T-helper 2 cell treated with Interferon-gamma antibody and Interleukin-4, amounts not matched to agents 5 μg/mL and 100 μg/mL, for 36 hours (primary cell): Measurements from ENCODE around the gene HECW1.
"Not testable (repeated sequence)": the region's sequence is repeated elsewhere in the genome, so short reads cannot be mapped to it uniquely, and the experiment has no call there.

Experiments used
- DNase-seq: peaks from one replicate; pipeline ENCODE4 v3.0.0; 2021; ENCODE audit warnings: low spot score
- H3K27ac Mint-ChIP-seq: one replicate; pipeline ENCODE4 v1.8.0; 2021; ENCODE audit warnings: mild to moderate bottlenecking, mixed read lengths
- H3K27me3 Mint-ChIP-seq: one replicate; pipeline ENCODE4 v1.8.0; 2021; ENCODE audit warnings: low read depth, mixed read lengths
- H3K36me3 Mint-ChIP-seq: one replicate; pipeline ENCODE4 v1.8.0; 2021; ENCODE audit warnings: low read depth, mixed read lengths
- H3K4me1 Mint-ChIP-seq: one replicate; pipeline ENCODE4 v1.8.0; 2021; ENCODE audit warnings: low read depth, mixed read lengths
- H3K4me3 Mint-ChIP-seq: one replicate; pipeline ENCODE4 v1.8.0; 2022; ENCODE audit warnings: mild to moderate bottlenecking, moderate library complexity, mixed read lengths
- H3K9me3 Mint-ChIP-seq: one replicate; pipeline ENCODE4 v1.8.0; 2021; ENCODE audit warnings: mixed read lengths

Gene HECW1

GRCh38 chr7:43482679-43483252, 370.3 kb downstream of the HECW1 start:
- no peaks in the 10 kb centered on the region for H3K9me3 Mint-ChIP-seq
- no peak overlapping the region for H3K4me3 Mint-ChIP-seq
- H3K27ac Mint-ChIP-seq = no peak overlapping the region
- no peaks in the 10 kb centered on the region for H3K36me3 Mint-ChIP-seq
- H3K4me1 Mint-ChIP-seq = no peaks in the 10 kb centered on the region
- no peak for DNase-seq
- H3K27me3 Mint-ChIP-seq = peaks cover 10% of the 10 kb centered on the region

- H3K9me3 Mint-ChIP-seq = no peaks in the 10 kb centered on the region
- H3K36me3 Mint-ChIP-seq = no peaks in the 10 kb centered on the region
- no peak overlapping the region for H3K4me3 Mint-ChIP-seq
- H3K27me3 Mint-ChIP-seq = peaks cover 8% of the 10 kb centered on the region
- H3K27ac Mint-ChIP-seq = no peak overlapping the region
- peaks cover 5% of the 10 kb centered on the region for H3K4me1 Mint-ChIP-seq
- DNase-seq = no peak
Observed at GRCh38 chr7:43484678-43485395, 372.4 kb downstream of the HECW1 start.

GRCh38 chr7:43485580-43485979, 373.1 kb downstream of the HECW1 start:
- no peak overlapping the region for H3K4me3 Mint-ChIP-seq
- no peaks in the 10 kb centered on the region for H3K9me3 Mint-ChIP-seq
- H3K36me3 Mint-ChIP-seq = no peaks in the 10 kb centered on the region
- H3K27me3 Mint-ChIP-seq = peaks cover 9% of the 10 kb centered on the region
- H3K4me1 Mint-ChIP-seq = peaks cover 5% of the 10 kb centered on the region
- H3K27ac Mint-ChIP-seq = no peak overlapping the region
- DNase-seq = no peak

GRCh38 chr7:43486008-43486407, 373.6 kb downstream of the HECW1 start:
- DNase-seq, H3K4me1 Mint-ChIP-seq, H3K27ac Mint-ChIP-seq, H3K9me3 Mint-ChIP-seq, H3K4me3 Mint-ChIP-seq, H3K27me3 Mint-ChIP-seq, H3K36me3 Mint-ChIP-seq: not testable (repeated sequence)

GRCh38 chr7:43486634-43487033, 374.2 kb downstream of the HECW1 start:
- no peak for DNase-seq
- Mint-ChIP-seq H3K36me3 (no peaks in the 10 kb centered on the region), H3K4me3 (no peak overlapping the region), H3K27ac (no peak overlapping the region), H3K9me3 (no peaks in the 10 kb centered on the region), H3K27me3 (peaks cover 9% of the 10 kb centered on the region), H3K4me1 (peaks cover 5% of the 10 kb centered on the region)

GRCh38 chr7:43487731-43488073, 375.3 kb downstream of the HECW1 start:
- Mint-ChIP-seq H3K9me3 (no peaks in the 10 kb centered on the region), H3K4me1 (peaks cover 5% of the 10 kb centered on the region), H3K4me3 (no peak overlapping the region), H3K36me3 (no peaks in the 10 kb centered on the region), H3K27me3 (peaks cover 7% of the 10 kb centered on the region), H3K27ac (no peak overlapping the region)
- no peak for DNase-seq

GRCh38 chr7:43489257-43489656, 376.8 kb downstream of the HECW1 start:
- Mint-ChIP-seq H3K36me3 (no peaks in the 10 kb centered on the region), H3K27me3 (peaks cover 16% of the 10 kb centered on the region), H3K4me1 (peaks cover 5% of the 10 kb centered on the region), H3K27ac (no peak overlapping the region), H3K4me3 (no peak overlapping the region), H3K9me3 (no peaks in the 10 kb centered on the region)
- DNase-seq = no peak

GRCh38 chr7:43490016-43490415, 377.6 kb downstream of the HECW1 start:
- peaks cover 5% of the 10 kb centered on the region for H3K4me1 Mint-ChIP-seq
- H3K9me3 Mint-ChIP-seq = no peaks in the 10 kb centered on the region
- peaks cover 15% of the 10 kb centered on the region for H3K27me3 Mint-ChIP-seq
- no peak overlapping the region for H3K4me3 Mint-ChIP-seq
- DNase-seq = no peak
- no peaks in the 10 kb centered on the region for H3K36me3 Mint-ChIP-seq
- H3K27ac Mint-ChIP-seq = no peak overlapping the region

GRCh38 chr7:43491123-43491522, 378.7 kb downstream of the HECW1 start:
- H3K27ac Mint-ChIP-seq = no peak overlapping the region
- no peaks in the 10 kb centered on the region for H3K36me3 Mint-ChIP-seq
- no peak overlapping the region for H3K4me3 Mint-ChIP-seq

GRCh38 chr7:43491984-43492383, 379.5 kb downstream of the HECW1 start:
- DNase-seq = no peak
- H3K27ac Mint-ChIP-seq = no peak overlapping the region
- H3K4me3 Mint-ChIP-seq = no peak overlapping the region

More at GRCh38 chr7:43491123-43491522, 378.7 kb downstream of the HECW1 start:
- no peaks in the 10 kb centered on the region for H3K9me3 Mint-ChIP-seq
- H3K27me3 Mint-ChIP-seq = peaks cover 20% of the 10 kb centered on the region
- H3K4me1 Mint-ChIP-seq = peaks cover 5% of the 10 kb centered on the region
- DNase-seq = no peak

GRCh38 chr7:43492896-43493295, 380.4 kb downstream of the HECW1 start:
- H3K9me3 Mint-ChIP-seq = no peaks in the 10 kb centered on the region
- DNase-seq = no peak
- H3K36me3 Mint-ChIP-seq = no peaks in the 10 kb centered on the region
- H3K4me3 Mint-ChIP-seq = no peak overlapping the region
- peaks cover 28% of the 10 kb centered on the region for H3K27me3 Mint-ChIP-seq
- no peak overlapping the region for H3K27ac Mint-ChIP-seq
- H3K4me1 Mint-ChIP-seq = peaks cover 5% of the 10 kb centered on the region

More at GRCh38 chr7:43491984-43492383, 379.5 kb downstream of the HECW1 start:
- peaks cover 5% of the 10 kb centered on the region for H3K4me1 Mint-ChIP-seq
- H3K36me3 Mint-ChIP-seq = no peaks in the 10 kb centered on the region
- H3K9me3 Mint-ChIP-seq = no peaks in the 10 kb centered on the region
- H3K27me3 Mint-ChIP-seq = peaks cover 21% of the 10 kb centered on the region

GRCh38 chr7:43495572-43495971, 383.1 kb downstream of the HECW1 start:
- H3K27ac Mint-ChIP-seq = no peak overlapping the region
- no peak for DNase-seq
- H3K36me3 Mint-ChIP-seq = no peaks in the 10 kb centered on the region
- H3K9me3 Mint-ChIP-seq = no peaks in the 10 kb centered on the region
- H3K4me3 Mint-ChIP-seq = no peak overlapping the region
- no peaks in the 10 kb centered on the region for H3K4me1 Mint-ChIP-seq
- peaks cover 41% of the 10 kb centered on the region for H3K27me3 Mint-ChIP-seq

GRCh38 chr7:43496596-43496995, 384.1 kb downstream of the HECW1 start:
- Mint-ChIP-seq H3K36me3 (no peaks in the 10 kb centered on the region), H3K4me1 (no peaks in the 10 kb centered on the region), H3K27me3 (peaks cover 43% of the 10 kb centered on the region), H3K9me3 (no peaks in the 10 kb centered on the region), H3K27ac (no peak overlapping the region), H3K4me3 (no peak overlapping the region)
- no peak for DNase-seq

GRCh38 chr7:43501870-43502269, 389.4 kb downstream of the HECW1 start:
- Mint-ChIP-seq H3K4me1 (peaks cover 5% of the 10 kb centered on the region), H3K36me3 (no peaks in the 10 kb centered on the region), H3K4me3 (no peak overlapping the region), H3K27me3 (peaks cover 31% of the 10 kb centered on the region), H3K27ac (no peak overlapping the region), H3K9me3 (no peaks in the 10 kb centered on the region)
- no peak for DNase-seq

GRCh38 chr7:43502941-43503340, 390.5 kb downstream of the HECW1 start:
- no peak for DNase-seq

More at GRCh38 chr7:43502941-43503340, 390.5 kb downstream of the HECW1 start:
- H3K27me3 Mint-ChIP-seq = peaks cover 23% of the 10 kb centered on the region
- H3K4me1 Mint-ChIP-seq = peaks cover 5% of the 10 kb centered on the region
- H3K4me3 Mint-ChIP-seq = no peak overlapping the region
- H3K27ac Mint-ChIP-seq = no peak overlapping the region
- H3K9me3 Mint-ChIP-seq = no peaks in the 10 kb centered on the region
- no peaks in the 10 kb centered on the region for H3K36me3 Mint-ChIP-seq
